PC-9 (cell line): ENCODE results near the gene KCNH1.

Experiments used
- EZH2 ChIP-seq: fragments of 200-600 bp; sonication (generic); IDR thresholded peaks from 2 replicates; pipeline ENCODE4 v1.8.0; 2017; ENCODE audit warnings: antibody characterized with exemption, low read depth
- TF ChIP-seq, protein P1 (sequence below): fragments of 200-600 bp; sonication (generic); conservative IDR thresholded peaks from 2 replicates; pipeline ENCODE4 v1.6.1; 2017; ENCODE audit warnings: mixed run types, antibody characterized with exemption, mild to moderate bottlenecking, moderate library complexity

DNA sequence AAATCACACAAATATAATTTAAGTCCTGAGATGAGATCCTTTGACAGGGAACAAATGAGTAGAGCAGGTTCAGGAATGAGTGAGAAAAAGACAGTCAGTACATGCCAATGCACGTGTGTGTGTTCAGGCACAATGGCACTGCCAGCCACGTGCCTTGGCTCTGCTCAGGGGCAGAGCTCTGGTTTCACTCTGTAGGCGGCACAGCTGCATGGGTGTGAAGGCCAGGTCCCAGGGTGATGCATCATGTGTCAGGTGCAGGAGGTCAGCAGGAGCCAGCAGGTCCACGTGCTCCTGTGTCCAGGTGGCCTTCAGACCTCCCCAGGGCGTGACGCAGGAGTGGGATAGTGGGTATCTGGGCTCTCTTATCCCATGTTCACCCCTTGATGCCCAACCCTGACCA, 386.1 kb downstream of the KCNH1 start:
- TF ChIP-seq, protein P1, sequence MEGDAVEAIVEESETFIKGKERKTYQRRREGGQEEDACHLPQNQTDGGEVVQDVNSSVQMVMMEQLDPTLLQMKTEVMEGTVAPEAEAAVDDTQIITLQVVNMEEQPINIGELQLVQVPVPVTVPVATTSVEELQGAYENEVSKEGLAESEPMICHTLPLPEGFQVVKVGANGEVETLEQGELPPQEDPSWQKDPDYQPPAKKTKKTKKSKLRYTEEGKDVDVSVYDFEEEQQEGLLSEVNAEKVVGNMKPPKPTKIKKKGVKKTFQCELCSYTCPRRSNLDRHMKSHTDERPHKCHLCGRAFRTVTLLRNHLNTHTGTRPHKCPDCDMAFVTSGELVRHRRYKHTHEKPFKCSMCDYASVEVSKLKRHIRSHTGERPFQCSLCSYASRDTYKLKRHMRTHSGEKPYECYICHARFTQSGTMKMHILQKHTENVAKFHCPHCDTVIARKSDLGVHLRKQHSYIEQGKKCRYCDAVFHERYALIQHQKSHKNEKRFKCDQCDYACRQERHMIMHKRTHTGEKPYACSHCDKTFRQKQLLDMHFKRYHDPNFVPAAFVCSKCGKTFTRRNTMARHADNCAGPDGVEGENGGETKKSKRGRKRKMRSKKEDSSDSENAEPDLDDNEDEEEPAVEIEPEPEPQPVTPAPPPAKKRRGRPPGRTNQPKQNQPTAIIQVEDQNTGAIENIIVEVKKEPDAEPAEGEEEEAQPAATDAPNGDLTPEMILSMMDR = no peak
- TF ChIP-seq EZH2 = no peak
